IPS-NIHi7 (cell line): ENCODE data around the gene KCNG2.

Experiments used
- DNase-seq: peaks from one replicate; pipeline ENCODE4 v3.0.0; 2012; ENCODE audit warnings: mixed read lengths; ENCODE audit errors: extremely low spot score

Gene KCNG2

GRCh38 chr18:79924814-79925731 is 127.3 kb downstream of the KCNG2 start:
- DNase-seq, result no peak

DNA sequence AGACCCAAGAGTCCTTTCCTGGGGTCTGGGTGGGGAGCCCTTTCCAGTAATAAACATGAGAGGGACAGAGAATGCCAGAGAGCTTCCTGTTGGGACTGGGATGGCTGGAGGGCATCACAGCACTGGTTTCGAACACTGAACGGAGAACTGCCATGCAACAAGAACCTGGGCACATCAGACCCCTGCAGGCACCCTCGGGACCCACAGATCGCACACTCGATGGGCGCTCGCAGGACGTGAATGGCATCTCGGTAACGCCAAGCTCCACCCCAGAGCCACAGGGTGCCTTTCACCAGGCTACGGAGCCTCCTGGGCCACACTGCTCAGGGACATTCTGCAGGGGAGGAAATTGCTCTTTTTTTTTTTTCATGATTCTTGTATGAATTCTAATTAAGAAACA is 128.6 kb downstream of the KCNG2 start:
- DNase-seq, result no peak

- no peak for DNase-seq
Observed at GRCh38 chr18:79926715-79927606, 129.2 kb downstream of the KCNG2 start.

- no peak for DNase-seq
Observed at GRCh38 chr18:79927607-79928562, 130.1 kb downstream of the KCNG2 start.

GRCh38 chr18:79928563-79928960 is 130.8 kb downstream of the KCNG2 start:
- DNase-seq, result no peak

- no peak for DNase-seq
Observed at GRCh38 chr18:79930020-79930642, 132.4 kb downstream of the KCNG2 start.

DNA sequence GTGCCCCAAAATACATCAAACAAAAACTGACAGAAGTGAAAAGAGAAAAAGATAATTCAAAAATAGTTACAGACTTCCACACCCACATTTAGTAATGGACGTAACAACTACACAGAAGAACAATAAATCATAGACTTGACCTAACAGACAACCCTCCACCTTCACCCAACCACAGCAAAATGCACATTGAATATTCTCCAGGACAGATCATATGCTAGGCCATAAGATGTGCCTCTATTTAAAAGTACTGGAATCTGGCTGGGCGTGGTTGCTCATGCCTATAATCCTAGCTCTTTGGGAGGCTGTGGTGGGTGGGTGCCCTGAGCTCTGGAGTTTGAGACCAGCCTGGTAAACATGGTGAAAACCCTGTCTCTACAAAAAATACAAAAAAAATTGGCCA is 133.7 kb downstream of the KCNG2 start:
- DNase-seq, result no peak

- DNase-seq, result no peak
Observed at GRCh38 chr18:79932907-79933306, 135.2 kb downstream of the KCNG2 start.

DNA sequence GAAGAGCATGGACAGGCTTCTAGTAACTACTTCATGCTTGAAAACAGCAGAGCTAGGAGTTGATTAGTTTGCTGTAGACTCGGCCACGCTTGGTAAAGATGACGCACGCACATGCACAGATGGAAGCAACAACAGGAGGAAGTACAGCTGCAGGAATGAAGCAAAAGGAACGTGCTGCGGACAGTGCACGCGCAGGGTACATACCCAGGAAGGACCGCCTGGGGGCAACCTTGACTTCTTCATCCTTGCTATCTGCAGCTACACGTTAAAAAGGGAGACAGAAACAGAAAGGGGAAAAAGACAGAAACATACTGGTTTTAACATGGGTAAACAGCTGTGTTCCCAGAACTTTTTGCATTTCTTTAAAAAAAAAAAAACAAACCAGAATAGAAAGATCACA is 136.0 kb downstream of the KCNG2 start:
- peak; percentile 71 for DNase-seq

DNA sequence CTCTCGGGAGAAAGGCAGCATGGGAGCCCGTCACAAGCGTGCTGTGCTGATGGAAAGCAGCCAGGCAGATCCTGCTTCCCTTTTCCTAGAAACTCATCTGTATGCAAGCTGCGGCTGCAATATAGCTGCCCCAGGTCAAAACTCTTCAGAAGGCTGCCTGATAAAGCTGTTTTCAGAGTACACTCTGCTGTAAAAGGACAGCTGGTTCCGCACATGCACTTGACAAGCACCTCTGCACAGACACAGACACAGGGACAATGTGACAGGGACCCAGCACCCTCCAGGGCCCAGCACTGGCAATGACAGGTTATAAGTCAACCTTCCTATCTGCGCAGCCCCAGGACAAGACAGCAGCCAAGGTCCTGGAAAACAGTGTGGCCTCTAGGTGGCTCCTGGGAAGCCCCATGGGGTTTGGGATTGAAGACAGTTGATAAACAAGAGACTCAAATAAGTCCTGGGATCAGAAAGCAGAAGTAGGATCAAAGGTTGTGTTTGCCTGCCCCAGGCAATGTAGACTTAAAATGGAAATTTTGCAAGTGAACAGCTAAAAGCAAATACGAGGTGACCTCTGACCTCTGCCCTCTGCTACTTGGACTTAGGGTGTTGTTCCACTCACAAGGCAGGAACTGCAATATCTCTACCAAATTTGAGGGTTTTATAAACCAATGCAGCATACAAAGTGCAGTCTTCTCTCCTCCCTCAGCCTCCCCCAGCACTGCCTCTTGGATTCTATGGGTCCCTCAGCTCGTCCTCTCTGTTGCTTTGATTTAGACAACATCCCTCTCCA is 136.8 kb downstream of the KCNG2 start:
- DNase-seq, result no peak

DNA sequence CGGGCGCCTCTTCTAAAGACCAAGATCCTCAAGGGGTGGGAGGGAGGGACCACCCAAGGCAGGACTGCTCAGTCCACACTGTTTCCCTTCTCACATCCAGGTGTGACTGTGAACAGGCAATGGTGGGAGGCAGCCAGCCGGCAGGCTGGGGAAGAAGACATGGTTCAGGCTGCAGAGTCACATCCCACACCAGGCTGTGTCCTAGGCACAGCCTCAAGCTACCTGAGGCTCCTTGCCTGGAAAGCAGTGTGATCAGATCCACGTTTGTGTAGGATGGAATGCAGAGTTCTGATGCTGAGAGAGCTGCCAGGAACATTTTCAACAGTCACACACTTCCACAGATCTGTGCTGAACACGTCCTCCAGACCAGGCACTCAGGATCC is 137.4 kb downstream of the KCNG2 start:
- DNase-seq, result no peak

GRCh38 chr18:79935499-79935898 is 137.8 kb downstream of the KCNG2 start:
- no peak for DNase-seq

DNA sequence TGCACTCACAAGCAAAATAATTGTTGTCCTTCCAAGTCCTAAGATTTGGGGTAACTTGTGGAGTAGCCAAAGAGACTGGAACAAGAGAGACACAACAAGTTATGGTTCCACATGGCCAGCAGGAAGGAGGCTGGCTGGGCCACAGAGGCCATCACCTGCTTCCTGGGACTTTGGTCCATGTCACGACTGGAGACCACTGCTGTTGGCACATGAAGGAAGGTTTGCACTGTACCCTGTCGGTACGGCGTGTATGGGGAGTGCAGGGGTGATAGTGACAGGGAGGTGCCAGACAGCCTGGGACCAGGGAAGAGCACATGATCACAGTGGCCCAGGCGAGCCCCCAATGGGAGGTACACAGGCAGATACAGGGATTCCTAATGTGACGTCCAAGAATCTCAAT is 138.2 kb downstream of the KCNG2 start:
- no peak for DNase-seq

GRCh38 chr18:79936641-79937040 is 138.9 kb downstream of the KCNG2 start:
- no peak for DNase-seq

GRCh38 chr18:79937103-79937860 is 139.5 kb downstream of the KCNG2 start:
- DNase-seq, result no peak

DNA sequence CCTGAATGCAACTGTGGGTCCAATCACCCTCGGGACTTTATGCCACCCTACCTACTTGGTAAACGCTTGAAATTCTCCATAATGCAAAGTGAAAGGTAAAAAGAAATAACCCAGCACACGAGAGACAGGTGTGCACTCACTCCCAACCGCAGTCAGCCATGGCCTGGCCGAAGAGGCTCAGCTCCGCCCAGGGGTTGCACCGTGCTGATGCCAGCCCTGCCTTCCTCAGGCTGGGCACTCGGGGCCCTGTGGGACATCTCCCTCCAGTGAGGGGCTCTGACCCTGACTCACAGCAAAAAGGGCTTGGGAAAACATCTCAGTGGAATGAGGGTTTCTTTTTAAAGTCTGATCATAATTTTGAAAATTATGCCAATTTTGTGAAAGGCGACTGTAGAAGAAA is 140.5 kb downstream of the KCNG2 start:
- DNase-seq, result no peak

GRCh38 chr18:79939096-79939495 is 141.4 kb downstream of the KCNG2 start:
- DNase-seq, result no peak

DNA sequence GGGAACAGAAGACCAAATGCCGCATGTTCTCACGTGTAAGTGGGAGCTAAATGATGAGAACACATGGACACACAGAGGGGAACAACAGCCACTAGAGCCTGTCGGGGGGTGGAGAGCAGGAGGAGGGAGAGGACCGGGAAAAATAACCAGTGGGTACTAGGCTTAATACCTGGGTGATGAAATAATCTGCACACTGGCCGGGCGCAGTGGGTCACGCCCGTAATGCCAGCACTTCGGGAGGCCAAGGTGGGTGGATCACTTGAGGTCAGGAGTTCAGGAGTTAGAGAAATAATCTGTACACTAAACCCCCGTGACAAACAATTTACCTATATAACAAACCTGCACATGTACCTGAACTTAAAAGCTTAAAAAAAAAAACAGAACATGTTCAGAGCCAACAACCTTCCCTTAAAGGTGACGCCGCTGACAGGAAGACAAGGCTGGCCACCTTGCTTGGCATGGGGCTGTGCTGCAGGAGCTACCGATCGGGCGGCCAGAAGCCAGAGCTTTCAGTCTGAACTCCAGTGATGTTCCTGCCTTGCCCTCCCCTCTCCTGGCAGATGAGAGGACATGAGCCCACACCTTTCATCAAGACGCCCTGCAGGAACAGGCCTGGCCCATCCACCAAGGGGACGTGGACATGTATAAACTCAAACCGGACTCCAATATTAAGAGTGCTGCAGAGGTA is 142.5 kb downstream of the KCNG2 start:
- DNase-seq, result no peak
